IPS-NIHi7 (cell line): ENCODE results near the gene PNMA8A.

Source experiments
- DNase-seq: peaks from one replicate; pipeline ENCODE4 v3.0.0; 2012; ENCODE audit warnings: mixed read lengths; ENCODE audit errors: extremely low spot score

The PNMA8A gene

DNA sequence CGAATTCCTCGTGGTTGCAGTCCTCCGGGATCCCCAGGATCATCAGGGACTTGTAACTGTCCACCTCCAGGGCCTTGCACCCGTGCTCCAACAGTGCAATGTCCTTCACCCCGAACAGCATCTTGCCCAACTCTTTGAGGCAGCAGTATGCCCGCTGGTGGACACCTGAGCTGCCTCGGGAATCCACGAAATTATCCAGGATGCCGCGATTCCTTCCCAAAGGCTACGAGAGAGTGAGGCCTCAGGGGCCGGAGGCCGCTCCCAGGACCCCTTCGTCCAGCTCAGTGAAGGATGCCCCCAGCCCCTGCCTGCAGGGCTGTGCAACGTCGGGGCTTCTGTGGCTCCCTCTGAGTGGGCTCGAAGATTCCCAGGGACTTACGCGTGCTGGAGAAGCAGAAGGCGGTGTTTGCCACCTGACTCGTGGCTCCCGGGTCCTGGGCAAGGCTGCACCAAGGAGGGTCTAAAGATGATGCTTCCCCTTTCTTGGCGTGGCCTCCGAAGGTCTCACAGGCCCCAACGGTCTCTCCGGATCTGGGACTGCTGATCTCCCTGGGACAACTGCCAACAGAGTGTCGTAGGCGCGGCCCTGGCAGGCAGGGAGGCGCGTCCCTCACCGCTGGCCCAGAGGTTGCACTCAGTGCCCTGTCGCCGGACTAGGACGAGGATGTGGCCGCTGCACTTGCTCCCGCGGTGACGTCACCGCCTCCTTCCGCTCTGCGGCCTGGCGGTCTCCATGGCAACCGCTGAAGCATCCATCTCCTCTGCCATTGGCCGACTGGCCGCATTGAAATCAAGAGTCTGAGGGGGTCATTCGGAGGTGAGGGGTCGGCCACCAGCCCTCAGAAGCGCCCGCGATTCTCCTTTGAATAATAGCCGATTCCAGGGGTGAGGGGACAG, 42.9 kb downstream of the PNMA8A start, which contains the start of gene PNMA8C:
Gene PNMA8C (minus strand): TSS at position 698 of the 897 bp plus-strand sequence. CDS start 577 bp downstream, at position 121.
- DNase-seq: peak; percentile 78

DNA sequence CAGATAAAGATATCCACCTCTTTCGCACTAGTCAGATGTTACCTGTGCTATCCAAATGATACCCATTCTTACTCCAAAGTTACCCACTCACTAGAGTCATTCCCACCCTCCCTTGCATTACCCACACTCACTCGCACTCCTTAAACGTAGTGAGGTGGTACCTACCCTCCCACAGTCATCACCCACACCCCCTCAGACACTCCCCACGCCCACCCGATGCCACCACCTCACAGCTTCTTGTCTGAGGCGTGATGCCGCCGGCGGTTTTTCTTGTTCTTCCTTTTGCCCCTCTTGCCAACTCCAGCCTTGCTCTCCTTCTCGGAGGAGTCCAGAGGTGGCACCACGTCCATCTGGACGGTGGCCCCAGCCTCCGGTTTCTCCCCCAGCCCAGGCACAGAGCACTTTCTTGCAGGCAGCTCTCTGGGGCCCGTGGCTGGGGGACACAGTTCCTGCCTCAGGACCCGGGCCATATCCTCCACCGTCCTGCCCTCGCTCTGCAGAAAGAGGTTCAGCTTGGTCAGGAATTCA, 43.8 kb downstream of the PNMA8A start:
- DNase-seq: no peak

- peak; percentile 95 for DNase-seq
Observed at GRCh38 chr19:46426506-46427162, 44.7 kb downstream of the PNMA8A start.

GRCh38 chr19:46426035-46426505, 45.3 kb downstream of the PNMA8A start:
- DNase-seq: no peak

DNA sequence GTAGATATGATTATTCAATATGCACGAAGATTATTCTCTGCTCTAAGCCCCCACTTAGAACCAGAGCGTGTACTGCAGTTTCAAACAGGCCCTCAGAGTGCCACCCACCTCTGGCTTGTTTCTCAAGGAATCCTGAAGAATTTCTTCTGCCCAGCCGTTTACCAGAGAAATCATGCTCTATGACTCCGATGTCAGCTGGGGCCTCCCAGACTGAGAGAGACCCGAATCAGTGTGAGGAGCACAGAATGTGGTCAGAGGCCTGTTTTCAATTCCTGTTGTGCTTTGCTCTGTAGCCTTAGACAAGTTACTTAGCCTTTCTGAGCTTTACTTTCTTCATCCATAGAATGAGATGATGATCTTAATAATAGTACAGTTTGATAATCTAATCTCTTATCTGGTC, 48.2 kb downstream of the PNMA8A start:
- no peak for DNase-seq

- no peak for DNase-seq
Observed at GRCh38 chr19:46422344-46422743, 49.0 kb downstream of the PNMA8A start.

GRCh38 chr19:46420056-46420455, 51.3 kb downstream of the PNMA8A start:
- DNase-seq: no peak
